ENCODE results near the gene PRMT7.
A peak's percentile ranks its signal among the peaks of the same experiment; 100 is the strongest.

The PRMT7 gene

GRCh38 chr16:68349838-68350410, 39.1 kb downstream of the PRMT7 start:
- no peak for DNase-seq

DNA sequence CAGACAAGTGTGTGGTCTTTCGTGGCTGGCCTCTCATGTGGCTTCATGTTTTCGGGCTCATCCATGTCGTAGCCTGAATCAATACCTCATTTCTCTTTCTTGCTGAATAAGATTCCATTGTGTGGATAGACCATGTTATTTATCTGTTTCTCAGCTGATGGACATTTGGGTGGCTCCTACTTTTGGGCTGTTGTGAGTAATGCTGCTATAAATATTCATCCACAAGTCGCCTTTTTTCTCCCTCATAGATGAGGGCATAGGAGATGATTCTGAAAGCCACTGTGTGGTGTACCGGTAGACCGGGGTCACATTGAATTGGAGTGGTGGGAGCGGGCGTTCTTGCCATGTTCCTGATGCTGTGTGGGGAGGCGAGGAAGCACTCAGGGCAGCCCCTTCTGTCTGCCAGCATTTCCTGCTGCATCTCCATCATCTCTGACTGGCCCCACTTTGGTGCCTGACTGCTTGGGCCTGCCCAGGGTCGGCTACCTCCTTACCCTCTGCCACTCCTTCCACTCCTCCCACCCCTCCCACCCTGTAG, 40.1 kb downstream of the PRMT7 start:
- no peak for DNase-seq

DNA sequence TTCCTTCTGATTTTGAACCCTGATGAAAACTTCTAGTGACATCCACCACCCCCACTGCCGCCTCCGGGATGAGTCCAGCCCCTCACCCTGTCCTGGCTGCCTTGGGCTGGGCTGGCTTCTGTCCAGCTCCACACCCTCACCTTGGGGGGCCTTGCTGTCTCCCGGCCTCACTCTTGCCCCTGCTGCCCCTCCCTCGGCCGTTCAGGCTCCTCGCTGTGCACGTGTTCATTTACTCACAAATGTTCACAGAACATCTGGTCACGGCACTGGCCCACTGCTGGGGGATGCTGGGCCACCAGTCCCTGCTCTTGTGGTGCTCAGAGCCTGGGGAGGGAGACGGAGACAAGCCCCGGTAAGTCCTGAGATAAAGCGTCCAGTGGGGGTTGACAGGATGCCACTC, 40.6 kb downstream of the PRMT7 start:
- no peak for DNase-seq

GRCh38 chr16:68351991-68352431, 41.2 kb downstream of the PRMT7 start:
- DNase-seq: no peak

- no peak for DNase-seq
Measured at GRCh38 chr16:68353366-68353765, 42.5 kb downstream of the PRMT7 start.

DNA sequence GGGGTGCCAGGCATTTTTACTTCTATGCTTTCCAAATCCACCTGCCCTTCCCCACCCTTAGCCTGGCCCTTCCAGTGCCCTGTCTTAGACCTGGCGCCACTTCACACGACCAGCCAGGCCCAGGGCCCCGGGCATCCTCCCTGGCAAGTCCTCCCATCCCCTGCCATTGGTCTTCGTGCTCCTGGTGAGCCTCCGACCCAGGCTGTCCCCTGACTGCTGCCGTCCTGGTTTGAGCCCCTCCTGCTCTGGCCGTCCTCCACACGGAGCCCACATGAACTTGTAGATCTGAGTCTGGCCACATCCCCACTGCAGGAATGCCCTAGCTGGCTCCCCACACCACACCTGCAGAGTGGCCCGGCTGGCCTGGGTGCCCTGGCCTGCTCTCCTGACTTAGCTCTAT, 44.0 kb downstream of the PRMT7 start:
- DNase-seq: no peak

- no peak for DNase-seq
Measured at GRCh38 chr16:68355447-68356248, 44.8 kb downstream of the PRMT7 start.

DNA sequence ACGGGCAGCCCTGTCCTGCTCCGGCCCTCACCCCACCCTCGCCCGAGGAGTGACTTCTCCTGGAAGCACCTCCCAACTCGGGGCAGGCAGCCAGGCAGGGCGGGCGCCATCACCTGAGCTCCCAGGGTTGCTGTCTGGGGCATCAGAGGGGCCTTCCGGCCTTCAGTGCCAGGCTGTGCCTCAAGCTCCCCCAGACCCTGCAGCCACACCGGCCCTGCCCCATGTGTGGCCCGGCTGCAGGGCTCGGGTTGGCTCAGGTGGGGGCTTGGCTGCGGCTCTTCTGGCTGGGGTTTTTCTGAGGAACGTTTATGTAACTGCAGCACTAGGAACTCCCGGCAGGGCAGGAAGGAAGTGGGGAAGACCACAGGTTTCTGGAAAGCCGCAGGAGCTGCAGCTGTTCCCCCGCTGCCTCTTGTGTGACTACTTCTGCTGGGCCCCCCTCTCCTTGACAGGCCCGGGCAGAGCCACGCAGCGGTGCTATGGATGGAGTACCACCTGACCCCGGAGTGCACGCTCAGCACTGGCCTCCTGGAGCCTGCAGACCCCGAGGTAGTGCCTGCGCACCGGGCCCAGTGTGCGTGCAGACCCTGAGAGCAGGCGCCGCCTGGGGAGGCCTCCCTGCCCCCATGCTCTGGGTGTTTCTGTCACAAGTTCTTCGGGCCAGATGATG, 45.6 kb downstream of the PRMT7 start:
- peak; percentile 52 for DNase-seq

GRCh38 chr16:68356919-68357286, 46.1 kb downstream of the PRMT7 start:
- no peak for DNase-seq

GRCh38 chr16:68357521-68357922, 46.7 kb downstream of the PRMT7 start:
- DNase-seq: no peak

- DNase-seq: no peak
Measured at GRCh38 chr16:68357923-68358322, 47.1 kb downstream of the PRMT7 start.

- no peak for DNase-seq
Measured at GRCh38 chr16:68358951-68359350, 48.1 kb downstream of the PRMT7 start.

DNA sequence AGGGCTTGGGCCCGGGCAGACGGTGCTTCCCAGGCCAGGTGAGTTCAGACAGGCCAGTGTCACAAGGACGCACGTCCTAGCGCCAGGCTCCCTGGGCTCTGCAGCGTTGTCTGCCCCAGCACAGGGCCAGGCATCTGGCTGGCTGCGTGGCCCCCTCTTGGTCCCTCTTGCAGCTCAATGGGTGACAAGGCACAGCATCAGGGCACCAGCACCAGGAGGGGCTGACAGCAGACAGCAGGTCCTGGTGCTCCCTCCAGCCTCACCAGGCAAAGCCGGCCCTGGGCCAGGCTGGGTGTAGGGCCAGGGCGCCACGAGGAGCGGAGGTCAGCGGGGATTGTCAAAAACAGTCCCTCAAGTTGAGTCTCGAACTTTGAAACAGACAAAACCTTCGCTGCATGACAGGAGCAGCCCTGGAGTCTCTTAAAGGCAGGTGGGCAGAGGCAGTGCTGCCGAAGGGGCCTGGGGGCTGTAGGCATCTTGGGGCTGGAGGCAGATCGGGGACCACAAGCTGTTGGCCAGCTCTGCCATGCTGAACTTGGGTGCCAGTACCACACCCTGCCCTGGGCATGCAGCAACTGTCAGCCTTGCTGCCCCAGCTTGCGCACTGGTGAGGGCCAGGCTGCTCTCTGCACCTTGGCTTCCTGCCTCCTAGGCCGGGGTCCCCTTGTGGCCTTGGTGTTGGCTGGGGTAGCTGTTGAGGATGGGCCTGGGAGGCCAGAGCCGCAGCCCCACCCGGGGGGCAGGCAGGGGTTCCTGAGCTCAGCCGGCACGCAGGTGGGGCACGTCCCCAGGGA, 48.8 kb downstream of the PRMT7 start:
- no peak for DNase-seq

- DNase-seq: no peak
Measured at GRCh38 chr16:68360547-68360946, 49.7 kb downstream of the PRMT7 start.

DNA sequence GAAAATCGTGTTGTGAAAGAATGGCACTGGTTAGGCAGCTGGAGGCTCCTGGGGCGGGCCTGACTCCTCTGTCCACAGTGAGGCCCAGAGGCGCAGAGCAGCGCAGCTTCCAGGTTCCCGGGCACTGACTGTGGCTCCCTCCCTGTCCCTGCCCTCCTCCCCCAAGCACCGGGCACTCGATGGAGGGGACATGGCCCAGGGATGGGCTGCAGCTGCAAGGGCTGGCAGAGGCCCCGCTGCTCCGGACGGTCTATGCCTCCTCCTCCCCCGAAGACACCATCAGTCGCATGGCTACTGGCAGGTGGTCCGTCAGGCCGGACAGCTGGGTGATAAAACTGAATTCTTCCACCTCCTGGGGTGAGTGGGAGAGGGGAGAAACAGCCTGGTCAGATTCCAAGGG, 50.1 kb downstream of the PRMT7 start:
- no peak for DNase-seq

DNA sequence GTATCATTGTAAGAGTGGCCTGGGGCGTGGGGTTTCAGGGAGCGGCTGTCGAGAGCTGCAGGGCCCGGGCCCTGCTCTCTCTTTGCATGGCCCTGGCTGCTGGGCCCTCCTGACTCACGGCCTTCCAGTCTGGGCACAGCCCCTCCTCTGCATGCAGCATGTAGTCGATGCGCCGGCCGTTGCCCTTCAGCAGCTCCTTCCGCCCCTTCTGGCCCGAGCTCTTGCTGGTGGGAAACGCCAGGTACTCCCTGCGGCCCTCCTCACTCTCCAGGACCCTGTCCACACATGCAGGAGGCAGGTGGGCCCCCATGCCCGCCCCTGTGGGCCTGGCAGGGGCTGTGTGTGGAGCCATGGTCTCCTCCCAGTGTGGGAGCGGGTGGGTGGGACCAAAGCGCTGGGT, 50.7 kb downstream of the PRMT7 start:
- no peak for DNase-seq

DNA sequence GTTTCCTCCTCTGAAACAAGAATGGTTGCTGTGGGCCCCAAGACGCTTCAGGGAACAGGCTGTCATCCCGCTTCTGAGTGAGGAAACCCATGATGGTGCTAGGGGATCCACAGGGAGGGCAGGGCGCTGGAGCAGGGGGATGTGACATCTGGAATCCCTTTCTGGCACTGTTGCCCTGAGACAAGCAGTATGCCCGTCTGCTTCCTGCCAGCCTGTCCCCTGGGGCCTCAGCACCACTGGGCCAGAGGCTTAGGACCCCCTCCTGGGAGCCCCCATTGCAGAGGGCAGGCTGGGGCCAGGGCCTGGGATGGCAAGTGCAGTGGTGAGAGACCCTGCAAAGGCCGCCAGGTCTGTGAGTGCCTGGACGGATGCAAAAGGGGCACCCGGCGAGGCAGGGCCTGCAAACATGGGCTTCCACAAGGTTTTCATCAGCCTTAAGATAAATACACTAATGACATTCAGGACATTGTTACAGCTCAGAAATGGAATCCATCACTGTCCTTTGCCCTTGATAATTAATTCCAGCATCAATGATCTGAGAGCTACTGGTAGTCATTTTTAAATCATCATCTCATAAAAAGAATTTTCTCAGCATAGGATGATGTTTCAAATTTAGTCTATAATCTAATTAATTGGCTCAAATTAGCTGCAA, 51.6 kb downstream of the PRMT7 start:
- DNase-seq: no peak

GRCh38 chr16:68362947-68363657, 52.3 kb downstream of the PRMT7 start:
- no peak for DNase-seq

DNA sequence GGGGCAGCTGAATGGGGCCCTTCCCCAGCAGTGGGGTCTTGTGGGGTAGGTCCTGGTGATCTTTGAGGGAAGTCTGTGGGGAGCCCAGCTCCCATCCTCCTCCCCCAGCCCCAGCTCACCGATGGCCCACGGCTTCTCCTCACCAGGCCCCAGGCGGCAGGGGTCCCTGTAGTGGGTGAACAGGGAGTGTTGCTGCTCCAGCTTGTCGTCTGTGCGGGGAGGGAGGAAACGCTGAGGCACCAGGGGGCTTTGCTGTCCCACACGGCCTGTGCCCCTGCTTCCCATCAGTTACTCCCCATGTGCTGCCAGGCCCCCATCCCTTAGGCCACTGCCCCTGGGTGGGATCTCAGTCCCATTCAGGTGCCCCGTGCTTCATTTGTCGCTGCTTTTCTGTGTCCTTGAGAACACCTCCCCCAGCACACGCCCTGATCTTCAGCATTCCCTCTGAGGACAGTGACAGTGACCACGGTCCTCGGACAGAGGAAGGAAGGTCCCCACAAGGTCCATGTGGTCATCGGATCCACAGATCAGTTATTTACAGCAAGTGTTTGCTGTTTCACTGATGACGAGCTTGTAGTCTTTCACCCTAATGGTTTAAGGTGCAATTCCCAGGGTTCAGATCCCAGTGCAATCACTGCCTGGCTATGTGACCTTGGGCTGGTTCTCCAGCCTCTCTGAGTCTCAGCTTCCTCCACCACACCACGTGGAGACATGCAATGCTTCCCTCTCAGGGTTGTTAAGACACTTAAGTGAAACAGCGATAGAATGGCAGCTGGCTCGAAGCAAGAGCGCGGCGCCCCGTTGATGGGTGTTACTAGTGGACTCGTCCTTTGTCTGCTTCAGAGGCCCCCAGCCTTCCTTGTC, 53.1 kb downstream of the PRMT7 start:
- DNase-seq: no peak

- no peak for DNase-seq
Measured at GRCh38 chr16:68364561-68364998, 53.8 kb downstream of the PRMT7 start.

Measured in activated naive CD4-positive, alpha-beta T cell treated with anti-CD3 and anti-CD28 coated beads, Interleukin-2, amount 50 U/mL, for 16 hours (primary cell).